GM12891 (cell line): Measurements from ENCODE around the gene RIPK3.

ENCODE experiments used
- POLR2A ChIP-seq: IDR thresholded peaks from 2 replicates; pipeline ENCODE4 v1.6.1; 2011; ENCODE audit warnings: low read depth, low read length, control low read depth
- SPI1 ChIP-seq: IDR thresholded peaks from 2 replicates; pipeline ENCODE4 v1.6.1; 2011; ENCODE audit warnings: low read depth, low read length, control low read depth

GRCh38 chr14:24379907-24380730 lies 40.3 kb upstream of the RIPK3 start:
- TF ChIP-seq POLR2A: no peak
- no peak for TF ChIP-seq SPI1
